ENCODE results near the gene HES2.

DNA sequence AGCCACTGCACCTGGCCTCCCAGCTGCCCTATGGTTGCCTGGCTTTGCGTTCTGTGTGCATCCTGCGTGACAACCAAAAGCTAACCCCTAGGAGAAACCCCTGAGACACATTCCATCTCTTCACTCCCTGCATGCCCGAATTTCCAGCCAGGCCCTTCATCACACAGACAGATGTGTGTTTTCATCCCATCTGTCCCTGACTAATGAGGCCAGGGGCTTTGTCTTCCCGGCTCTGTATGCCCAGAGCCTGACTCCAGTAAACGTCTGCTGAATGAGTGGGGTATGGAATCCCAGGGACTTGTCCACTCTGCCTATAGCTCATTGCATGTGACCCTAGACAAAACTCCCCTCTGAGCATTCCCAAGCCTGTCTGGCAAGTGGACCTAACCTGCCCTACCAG is 14.5 kb upstream of the HES2 start:
- TF ChIP-seq, protein P1, sequence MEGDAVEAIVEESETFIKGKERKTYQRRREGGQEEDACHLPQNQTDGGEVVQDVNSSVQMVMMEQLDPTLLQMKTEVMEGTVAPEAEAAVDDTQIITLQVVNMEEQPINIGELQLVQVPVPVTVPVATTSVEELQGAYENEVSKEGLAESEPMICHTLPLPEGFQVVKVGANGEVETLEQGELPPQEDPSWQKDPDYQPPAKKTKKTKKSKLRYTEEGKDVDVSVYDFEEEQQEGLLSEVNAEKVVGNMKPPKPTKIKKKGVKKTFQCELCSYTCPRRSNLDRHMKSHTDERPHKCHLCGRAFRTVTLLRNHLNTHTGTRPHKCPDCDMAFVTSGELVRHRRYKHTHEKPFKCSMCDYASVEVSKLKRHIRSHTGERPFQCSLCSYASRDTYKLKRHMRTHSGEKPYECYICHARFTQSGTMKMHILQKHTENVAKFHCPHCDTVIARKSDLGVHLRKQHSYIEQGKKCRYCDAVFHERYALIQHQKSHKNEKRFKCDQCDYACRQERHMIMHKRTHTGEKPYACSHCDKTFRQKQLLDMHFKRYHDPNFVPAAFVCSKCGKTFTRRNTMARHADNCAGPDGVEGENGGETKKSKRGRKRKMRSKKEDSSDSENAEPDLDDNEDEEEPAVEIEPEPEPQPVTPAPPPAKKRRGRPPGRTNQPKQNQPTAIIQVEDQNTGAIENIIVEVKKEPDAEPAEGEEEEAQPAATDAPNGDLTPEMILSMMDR (IDR thresholded peaks at IDR 0.05), result no peak
- TF ChIP-seq POLR2A (IDR thresholded peaks at IDR 0.05), result no peak

Data from Peyer's patch (tissue), 4 donors.